HG02973 (cell line): Measurements from ENCODE around the gene SLC25A28.
"Not testable (repeated sequence)": the region's sequence is repeated elsewhere in the genome, so short reads cannot be mapped to it uniquely, and the experiment has no call there.

Experiments used
- ATAC-seq: cut with Tn5 transposase; IDR thresholded peaks from one replicate; pipeline ENCODE4 v1.9.1; 2021; ENCODE audit warnings: moderate library complexity; ENCODE audit not compliant: unreplicated experiment

The SLC25A28 gene

GRCh38 chr10:99628923-99629624, 8.8 kb upstream of the SLC25A28 start:
- no peak for ATAC-seq

- ATAC-seq, result not testable (repeated sequence)
These were observed 4.9 kb upstream of the SLC25A28 start for GRCh38 chr10:99625124-99625523.

DNA sequence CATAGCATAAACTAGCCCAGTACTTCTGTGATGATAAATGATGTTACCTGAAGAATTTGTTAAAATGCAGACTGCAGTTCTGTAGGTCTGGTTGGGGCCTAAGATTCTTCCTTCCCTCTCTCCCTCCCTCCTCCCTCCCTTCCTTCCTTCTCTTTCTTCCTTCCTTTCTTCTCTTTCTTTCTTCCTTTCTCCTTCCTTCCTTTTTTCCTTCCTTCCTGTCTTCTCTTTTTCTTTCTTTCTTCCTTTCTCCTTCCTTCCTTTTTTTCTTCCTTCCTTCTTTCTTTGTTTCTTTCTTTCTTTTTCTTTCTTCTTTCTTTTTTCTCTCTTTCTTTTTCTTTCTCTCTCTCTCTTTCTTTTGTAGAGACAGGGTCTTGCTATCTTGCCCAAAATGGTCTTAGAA, 3.7 kb upstream of the SLC25A28 start:
- no peak for ATAC-seq

GRCh38 chr10:99621454-99622251, 1.4 kb upstream of the SLC25A28 start:
- ATAC-seq, result no peak

DNA sequence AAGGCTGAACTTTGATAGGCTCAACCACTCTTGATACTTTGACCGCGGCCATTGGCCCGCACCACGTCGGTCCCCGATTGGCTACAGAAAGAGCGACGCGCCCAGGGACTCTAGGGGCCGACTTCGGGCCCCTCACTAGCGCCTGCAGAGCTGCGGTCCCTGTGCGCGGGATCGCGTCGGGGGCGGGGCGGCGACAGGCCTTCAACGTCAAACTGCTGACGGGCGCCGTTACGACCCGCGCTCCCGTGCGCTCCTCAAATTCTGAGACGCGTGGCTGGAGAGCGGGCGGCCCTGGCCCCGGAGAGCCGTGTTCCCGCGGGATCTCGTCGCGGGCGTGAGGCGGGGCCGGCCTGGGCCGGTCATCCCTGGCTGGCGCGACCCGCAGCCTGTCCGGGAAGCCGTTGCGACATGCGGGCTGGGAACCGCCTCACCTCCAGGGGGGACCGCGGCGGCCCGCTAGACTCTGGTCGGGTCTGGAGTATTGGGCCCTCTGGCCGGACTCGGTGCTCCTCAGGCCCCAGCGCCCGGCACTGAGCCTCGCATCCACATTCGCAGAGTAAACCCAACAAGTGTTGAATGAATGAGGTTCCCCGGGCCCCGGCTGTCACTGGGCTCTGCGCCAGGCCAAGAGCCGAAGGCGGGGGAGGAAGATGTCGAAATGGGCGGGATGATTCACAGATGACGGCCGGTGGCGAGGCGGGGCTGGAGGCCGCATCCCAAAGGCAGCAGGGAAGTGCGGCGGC, 643 bp upstream of the SLC25A28 start:
- ATAC-seq, result peak; percentile 82

- no peak for ATAC-seq
These were observed 994 bp downstream of the SLC25A28 start for GRCh38 chr10:99619090-99619800.

GRCh38 chr10:99617696-99618095, 2.5 kb downstream of the SLC25A28 start:
- ATAC-seq, result no peak

GRCh38 chr10:99615426-99615825, 4.8 kb downstream of the SLC25A28 start:
- ATAC-seq, result no peak

DNA sequence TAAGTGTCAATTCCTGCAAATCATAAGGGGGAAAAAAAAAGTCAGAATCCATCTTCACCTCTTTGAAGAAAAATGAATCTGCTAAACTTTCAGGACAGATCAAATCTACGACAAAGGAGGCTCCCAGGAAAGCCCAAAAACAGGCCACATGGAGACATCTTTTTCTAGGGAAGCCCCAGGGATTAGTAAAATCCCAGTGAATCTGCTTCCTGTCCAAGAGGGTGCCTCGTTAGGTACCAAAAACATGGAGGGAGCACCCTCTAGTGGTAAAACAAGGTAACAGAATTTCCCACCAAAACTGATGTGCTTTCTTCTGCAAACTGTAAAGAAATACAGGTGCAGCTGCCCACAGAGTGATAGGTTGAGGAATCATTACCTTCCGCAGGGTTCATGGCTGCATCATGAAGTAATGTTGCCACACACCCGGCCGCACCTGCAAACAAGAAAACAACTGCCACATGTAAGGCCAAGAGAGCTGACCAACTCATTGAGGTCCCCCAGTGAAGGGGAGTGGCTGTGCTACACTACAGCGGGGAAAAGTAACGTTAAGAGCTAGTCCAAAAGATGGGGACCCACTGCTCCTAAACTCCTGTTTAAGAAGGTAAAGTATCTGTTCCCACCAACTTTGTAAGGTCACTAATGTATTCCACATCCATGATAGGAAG, 7.9 kb downstream of the SLC25A28 start:
- no peak for ATAC-seq

GRCh38 chr10:99611326-99611725, 8.9 kb downstream of the SLC25A28 start:
- ATAC-seq, result no peak

DNA sequence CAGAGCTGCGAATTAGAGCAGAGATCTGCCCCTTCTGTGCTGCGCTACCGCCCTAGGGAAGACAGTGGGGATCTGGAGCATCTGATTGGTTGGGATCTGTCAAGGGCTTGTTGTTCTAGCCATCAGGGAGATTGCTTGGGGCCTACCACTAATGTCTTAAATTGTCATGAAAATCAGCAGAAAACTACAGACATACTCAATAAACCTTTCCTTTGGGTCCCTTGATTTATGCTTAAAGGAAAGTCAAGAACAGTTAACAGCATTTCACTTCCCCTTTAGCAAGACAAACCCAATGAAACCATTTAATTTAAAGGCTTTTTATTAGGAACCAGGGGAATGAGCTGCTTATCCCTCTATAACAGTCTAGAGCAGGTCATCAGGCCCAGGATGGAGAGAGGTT, 10.0 kb downstream of the SLC25A28 start:
- no peak for ATAC-seq

GRCh38 chr10:99609186-99609585, 11.1 kb downstream of the SLC25A28 start:
- ATAC-seq, result no peak

GRCh38 chr10:99605351-99605750, 14.9 kb downstream of the SLC25A28 start:
- no peak for ATAC-seq

DNA sequence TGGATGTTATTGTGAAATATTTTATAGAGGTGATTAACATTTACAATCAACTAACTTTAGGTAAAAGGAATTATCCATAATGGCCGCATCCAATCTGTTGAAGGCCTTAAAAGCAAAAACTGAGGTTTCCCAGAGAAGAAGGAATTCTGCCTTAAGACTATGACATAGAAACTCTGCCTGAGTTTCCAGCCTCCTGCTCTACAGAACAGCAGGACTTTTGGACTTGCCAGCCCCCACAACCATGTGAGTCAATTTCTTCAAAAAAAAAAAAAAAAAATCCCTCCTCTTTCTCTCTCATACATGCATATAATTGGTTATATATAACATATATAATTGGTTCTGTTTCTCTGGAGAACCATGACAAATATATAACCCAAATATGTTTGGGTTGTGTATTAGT, 15.4 kb downstream of the SLC25A28 start:
- ATAC-seq, result no peak

DNA sequence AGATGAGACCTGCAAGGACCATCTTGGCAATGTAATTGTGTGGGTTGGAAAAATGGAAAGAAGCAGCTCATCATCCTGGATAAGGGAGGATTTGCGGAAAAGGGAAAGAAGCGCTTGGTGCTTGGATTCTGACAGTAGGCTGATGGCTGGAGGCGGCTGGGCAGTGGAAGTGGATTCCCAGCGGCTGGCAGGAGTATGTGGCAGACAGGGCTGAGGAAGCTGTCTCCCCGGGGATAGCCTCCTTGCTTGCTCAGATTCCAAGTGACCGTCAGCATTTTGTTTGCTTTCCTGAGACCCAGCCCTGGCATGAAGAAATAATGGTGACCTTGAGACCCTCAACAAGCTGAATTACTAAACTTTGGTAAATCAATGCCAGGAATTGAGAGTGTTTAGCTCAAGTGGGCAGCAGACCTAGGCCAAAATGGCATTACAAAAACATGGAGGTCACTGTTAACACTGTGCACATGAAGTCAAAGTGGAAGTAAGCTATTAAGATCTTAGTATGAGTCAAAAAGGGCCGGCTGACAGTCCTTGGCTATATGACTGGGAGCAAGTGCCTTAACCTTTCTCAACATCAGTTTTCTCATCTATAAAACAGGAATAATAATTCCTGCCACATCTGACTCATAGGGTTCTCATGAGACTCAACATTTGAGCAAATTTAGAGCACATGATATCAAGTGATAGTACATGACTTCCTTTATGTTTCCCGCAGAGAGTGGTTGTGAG, 21.3 kb downstream of the SLC25A28 start:
- no peak for ATAC-seq

DNA sequence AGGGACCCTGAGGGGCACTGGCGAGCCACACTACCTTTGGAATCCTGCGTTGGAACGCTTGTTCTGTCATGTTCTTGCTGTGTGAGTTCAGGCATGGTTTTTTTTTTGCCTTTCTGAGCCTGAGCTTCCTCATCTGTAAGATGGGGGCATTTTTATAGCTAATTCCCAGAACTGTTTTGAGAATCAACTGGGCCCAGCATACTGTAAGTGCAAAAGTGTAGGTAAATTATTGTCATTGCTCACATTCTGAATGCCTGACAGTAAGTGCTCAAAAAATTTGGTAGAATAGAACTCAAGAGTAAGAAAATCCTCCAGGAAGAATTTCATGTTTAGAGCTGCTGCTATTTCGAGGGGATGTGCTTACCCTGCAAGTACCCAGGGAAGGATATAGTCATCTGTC, 22.2 kb downstream of the SLC25A28 start:
- no peak for ATAC-seq

GRCh38 chr10:99596708-99597107, 23.5 kb downstream of the SLC25A28 start:
- not testable (repeated sequence) for ATAC-seq

DNA sequence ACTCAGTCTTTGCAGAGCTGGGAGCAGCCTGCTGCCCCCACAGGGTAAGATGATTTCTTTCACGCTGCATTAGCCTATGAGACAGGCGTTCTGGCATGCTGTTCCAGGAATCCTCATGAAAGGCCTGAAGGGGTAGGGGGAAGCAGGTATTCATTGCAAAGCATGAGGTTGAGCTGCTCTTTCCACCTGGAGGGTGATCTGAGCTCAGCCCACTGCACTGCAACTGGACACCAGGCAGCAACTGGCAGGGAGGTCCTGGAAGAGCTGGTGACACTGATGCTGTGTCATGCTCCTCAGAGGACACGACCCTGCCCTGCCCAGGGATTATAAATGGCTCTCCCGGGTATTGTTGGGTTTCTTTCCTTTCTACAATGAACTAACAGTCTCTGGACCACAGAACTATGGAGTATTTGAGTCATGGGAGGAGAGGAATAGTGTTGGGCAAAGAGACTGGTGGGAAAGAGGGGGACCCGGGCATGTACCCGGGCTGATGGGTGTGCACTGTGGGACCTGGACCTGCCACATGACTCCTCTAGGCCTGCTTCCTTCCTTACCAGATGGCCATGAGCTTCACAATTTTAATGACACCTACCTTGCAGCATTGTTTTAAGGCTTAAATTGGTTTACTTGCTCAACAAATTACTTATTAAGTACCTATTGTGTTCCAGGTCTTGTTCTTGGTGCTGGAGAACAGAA, 24.3 kb downstream of the SLC25A28 start:
- no peak for ATAC-seq

GRCh38 chr10:99595236-99595635, 25.0 kb downstream of the SLC25A28 start:
- no peak for ATAC-seq
